BE2C (cell line): ENCODE measurements around the gene MRPL51.

ENCODE experiments used
- DNase-seq: peaks from one replicate; pipeline ENCODE4 v3.0.0-alpha.2; 2020
- H3K27me3 ChIP-seq: fragments of 250-450 bp; sonication (Bioruptor Pico); 2 replicates; pipeline ENCODE4 v1.5.1; 2020; ENCODE audit warnings: mild to moderate bottlenecking
- H3K36me3 ChIP-seq: fragments of 250-450 bp; sonication (Bioruptor Pico); 2 replicates; pipeline ENCODE4 v1.5.1; 2020; ENCODE audit warnings: mild to moderate bottlenecking
- H3K4me1 ChIP-seq: fragments of 250-450 bp; sonication (Bioruptor Pico); 2 replicates; pipeline ENCODE4 v1.5.1; 2020
- H3K4me3 ChIP-seq: 2 replicates; pipeline ENCODE4 v1.5.1; 2011; ENCODE audit warnings: low read depth, low read length
- H3K9me3 ChIP-seq: fragments of 250-450 bp; sonication (Bioruptor Pico); 2 replicates; pipeline ENCODE4 v1.5.1; 2020
- TF ChIP-seq, protein P1 (sequence below): IDR thresholded peaks from 2 replicates; pipeline ENCODE4 v1.5.1; 2012; ENCODE audit warnings: mild to moderate bottlenecking, low read depth, low read length

The MRPL51 gene

GRCh38 chr12:6535697-6535946 lies 42.6 kb upstream of the MRPL51 start:
- Histone ChIP-seq H3K27me3 (no peaks in the 10 kb centered on the region), H3K36me3 (peaks cover 66% of the 10 kb centered on the region), H3K4me3 (peak overlapping the region; percentile 82), H3K4me1 (peaks cover 17% of the 10 kb centered on the region), H3K9me3 (no peaks in the 10 kb centered on the region)
- DNase-seq: no peak
- TF ChIP-seq, protein P1, sequence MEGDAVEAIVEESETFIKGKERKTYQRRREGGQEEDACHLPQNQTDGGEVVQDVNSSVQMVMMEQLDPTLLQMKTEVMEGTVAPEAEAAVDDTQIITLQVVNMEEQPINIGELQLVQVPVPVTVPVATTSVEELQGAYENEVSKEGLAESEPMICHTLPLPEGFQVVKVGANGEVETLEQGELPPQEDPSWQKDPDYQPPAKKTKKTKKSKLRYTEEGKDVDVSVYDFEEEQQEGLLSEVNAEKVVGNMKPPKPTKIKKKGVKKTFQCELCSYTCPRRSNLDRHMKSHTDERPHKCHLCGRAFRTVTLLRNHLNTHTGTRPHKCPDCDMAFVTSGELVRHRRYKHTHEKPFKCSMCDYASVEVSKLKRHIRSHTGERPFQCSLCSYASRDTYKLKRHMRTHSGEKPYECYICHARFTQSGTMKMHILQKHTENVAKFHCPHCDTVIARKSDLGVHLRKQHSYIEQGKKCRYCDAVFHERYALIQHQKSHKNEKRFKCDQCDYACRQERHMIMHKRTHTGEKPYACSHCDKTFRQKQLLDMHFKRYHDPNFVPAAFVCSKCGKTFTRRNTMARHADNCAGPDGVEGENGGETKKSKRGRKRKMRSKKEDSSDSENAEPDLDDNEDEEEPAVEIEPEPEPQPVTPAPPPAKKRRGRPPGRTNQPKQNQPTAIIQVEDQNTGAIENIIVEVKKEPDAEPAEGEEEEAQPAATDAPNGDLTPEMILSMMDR: no peak

- DNase-seq: peak; percentile 83
- Histone ChIP-seq H3K9me3 (no peaks in the 10 kb centered on the region), H3K27me3 (no peaks in the 10 kb centered on the region), H3K4me1 (peaks cover 15% of the 10 kb centered on the region), H3K4me3 (peak overlapping the region; percentile 82), H3K36me3 (peaks cover 71% of the 10 kb centered on the region)
- TF ChIP-seq, protein P1: no peak
Measured at GRCh38 chr12:6534945-6535696, 42.1 kb upstream of the MRPL51 start.

DNA sequence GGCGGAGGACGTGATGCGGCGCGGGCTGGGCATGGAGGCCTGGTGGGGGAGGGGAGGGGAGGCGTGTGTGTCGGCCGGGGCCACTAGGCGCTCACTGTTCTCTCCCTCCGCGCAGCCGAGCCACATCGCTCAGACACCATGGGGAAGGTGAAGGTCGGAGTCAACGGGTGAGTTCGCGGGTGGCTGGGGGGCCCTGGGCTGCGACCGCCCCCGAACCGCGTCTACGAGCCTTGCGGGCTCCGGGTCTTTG lies 41.6 kb upstream of the MRPL51 start:
- TF ChIP-seq, protein P1: no peak
- peaks cover 76% of the 10 kb centered on the region for H3K36me3 ChIP-seq
- H3K27me3 ChIP-seq: no peaks in the 10 kb centered on the region
- peaks cover 10% of the 10 kb centered on the region for H3K4me1 ChIP-seq
- H3K9me3 ChIP-seq: no peaks in the 10 kb centered on the region
- no peak for DNase-seq
- H3K4me3 ChIP-seq: peak overlapping the region; percentile 82

GRCh38 chr12:6533923-6534694 lies 41.0 kb upstream of the MRPL51 start, which contains the start of gene GAPDH:
GAPDH (plus strand) TSS chr12:6534517; CDS start chr12:6534833, 316 bp downstream.
- TF ChIP-seq, protein P1: no peak
- Histone ChIP-seq H3K4me1 (peaks cover 9% of the 10 kb centered on the region), H3K9me3 (no peaks in the 10 kb centered on the region), H3K27me3 (no peaks in the 10 kb centered on the region), H3K4me3 (peak within 1 kb of the TSS; percentile 82), H3K36me3 (peaks cover 81% of the 10 kb centered on the region)
- DNase-seq: peak; percentile 95

DNA sequence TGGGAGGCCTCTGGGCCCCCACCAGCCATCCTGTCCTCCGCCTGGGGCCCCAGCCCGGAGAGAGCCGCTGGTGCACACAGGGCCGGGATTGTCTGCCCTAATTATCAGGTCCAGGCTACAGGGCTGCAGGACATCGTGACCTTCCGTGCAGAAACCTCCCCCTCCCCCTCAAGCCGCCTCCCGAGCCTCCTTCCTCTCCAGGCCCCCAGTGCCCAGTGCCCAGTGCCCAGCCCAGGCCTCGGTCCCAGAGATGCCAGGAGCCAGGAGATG lies 40.5 kb upstream of the MRPL51 start:
- Histone ChIP-seq H3K4me3 (peak overlapping the region; percentile 82), H3K36me3 (peaks cover 81% of the 10 kb centered on the region), H3K9me3 (no peaks in the 10 kb centered on the region), H3K27me3 (no peaks in the 10 kb centered on the region), H3K4me1 (peaks cover 9% of the 10 kb centered on the region)
- TF ChIP-seq, protein P1: no peak
- no peak for DNase-seq

DNA sequence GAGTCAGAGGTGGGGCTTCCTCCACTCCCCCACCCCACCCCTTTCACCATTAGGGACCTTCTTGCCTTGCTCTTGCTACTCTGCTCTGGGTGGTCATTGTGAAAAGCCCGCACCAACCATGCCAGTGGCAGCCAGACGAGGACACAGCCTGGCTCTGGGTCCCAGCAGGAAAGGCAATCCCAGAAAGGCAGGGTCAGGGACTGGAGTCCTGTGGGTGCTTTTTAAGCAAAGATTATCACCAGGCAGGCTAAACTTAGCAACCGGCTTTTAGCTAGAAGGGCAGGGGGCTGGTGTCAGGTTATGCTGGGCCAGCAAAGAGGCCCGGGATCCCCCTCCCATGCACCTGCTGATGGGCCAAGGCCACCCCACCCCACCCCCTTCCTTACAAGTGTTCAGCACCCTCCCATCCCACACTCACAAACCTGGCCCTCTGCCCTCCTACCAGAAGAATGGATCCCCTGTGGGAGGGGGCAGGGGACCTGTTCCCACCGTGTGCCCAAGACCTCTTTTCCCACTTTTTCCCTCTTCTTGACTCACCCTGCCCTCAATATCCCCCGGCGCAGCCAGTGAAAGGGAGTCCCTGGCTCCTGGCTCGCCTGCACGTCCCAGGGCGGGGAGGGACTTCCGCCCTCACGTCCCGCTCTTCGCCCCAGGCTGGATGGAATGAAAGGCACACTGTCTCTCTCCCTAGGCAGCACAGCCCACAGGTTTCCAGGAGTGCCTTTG lies 40.0 kb upstream of the MRPL51 start:
- Histone ChIP-seq H3K4me3 (peak overlapping the region; percentile 82), H3K4me1 (peaks cover 6% of the 10 kb centered on the region), H3K36me3 (peaks cover 81% of the 10 kb centered on the region), H3K27me3 (no peaks in the 10 kb centered on the region), H3K9me3 (no peaks in the 10 kb centered on the region)
- TF ChIP-seq, protein P1: no peak
- peak; percentile 90 for DNase-seq
